ENCODE results near the gene PPP1R9A.

PPP1R9A gene

GRCh38 chr7:94907026-94907810 is at the start of gene PPP1R9A:
PPP1R9A (plus strand) TSS chr7:94907594; CDS start chr7:94910114, 2,520 bp downstream.
- DNase-seq (ENCODE audit: low spot score): peak; percentile 4

- DNase-seq (ENCODE audit: low spot score): no peak
Observed at GRCh38 chr7:94871132-94871531, 36.3 kb upstream of the PPP1R9A start.

GRCh38 chr7:94873239-94873638 is 34.2 kb upstream of the PPP1R9A start:
- DNase-seq (ENCODE audit: low spot score): no peak

GRCh38 chr7:94874036-94874785 is 33.2 kb upstream of the PPP1R9A start:
- DNase-seq (ENCODE audit: low spot score): no peak

GRCh38 chr7:94875201-94875600 is 32.2 kb upstream of the PPP1R9A start:
- DNase-seq (ENCODE audit: low spot score): no peak

GRCh38 chr7:94877731-94878670 is 29.4 kb upstream of the PPP1R9A start:
- DNase-seq (ENCODE audit: low spot score): no peak

GRCh38 chr7:94882891-94883290 is 24.5 kb upstream of the PPP1R9A start:
- DNase-seq (ENCODE audit: low spot score): no peak

GRCh38 chr7:94883616-94884015 is 23.8 kb upstream of the PPP1R9A start:
- DNase-seq (ENCODE audit: low spot score): no peak

- DNase-seq (ENCODE audit: low spot score): no peak
Observed at GRCh38 chr7:94888551-94888950, 18.8 kb upstream of the PPP1R9A start.

- no peak for DNase-seq (ENCODE audit: low spot score)
Observed at GRCh38 chr7:94888995-94889523, 18.3 kb upstream of the PPP1R9A start.

- DNase-seq (ENCODE audit: low spot score): no peak
Observed at GRCh38 chr7:94890216-94890615, 17.2 kb upstream of the PPP1R9A start.

GRCh38 chr7:94893661-94894060 is 13.7 kb upstream of the PPP1R9A start:
- no peak for DNase-seq (ENCODE audit: low spot score)

- no peak for DNase-seq (ENCODE audit: low spot score)
Observed at GRCh38 chr7:94897541-94897940, 9.9 kb upstream of the PPP1R9A start.

GRCh38 chr7:94898340-94898739 is 9.1 kb upstream of the PPP1R9A start:
- no peak for DNase-seq (ENCODE audit: low spot score)

GRCh38 chr7:94901981-94902380 is 5.4 kb upstream of the PPP1R9A start:
- no peak for DNase-seq (ENCODE audit: low spot score)

- DNase-seq (ENCODE audit: low spot score): no peak
Observed at GRCh38 chr7:94903971-94904370, 3.4 kb upstream of the PPP1R9A start.

GRCh38 chr7:94904982-94905381 is 2.4 kb upstream of the PPP1R9A start:
- DNase-seq (ENCODE audit: low spot score): no peak

GRCh38 chr7:94906065-94906851 is 1.1 kb upstream of the PPP1R9A start:
- DNase-seq (ENCODE audit: low spot score): no peak

GRCh38 chr7:94907811-94908322 is 473 bp downstream of the PPP1R9A start:
- DNase-seq (ENCODE audit: low spot score): peak; percentile 16

- no peak for DNase-seq (ENCODE audit: low spot score)
Observed at GRCh38 chr7:94908323-94909178, 1.2 kb downstream of the PPP1R9A start.
